Renal pelvis (tissue), 4 donors: ENCODE measurements around the gene RMI1. TPM values are rescaled to one million over a fixed set of nuclear protein-coding genes. Genes with fewer than 3 reads are reported as not detected.

Experiments used
- DNase-seq: peaks from one replicate; pipeline ENCODE4 v3.0.0-alpha.2; 2013
- polyA plus RNA-seq, 3 donors: library from polyadenylated mRNA; unstranded; fragments of 120-200 nt; gene quantifications; one replicate each; pipeline ENCODE4 v1.2.1, GENCODE V29; 2013; ENCODE audit not compliant: insufficient read length in 3 of 3

Gene RMI1
- polyA plus RNA-seq, 3 donors: 18.4 to 21.3 (median 21.2) TPM

DNA sequence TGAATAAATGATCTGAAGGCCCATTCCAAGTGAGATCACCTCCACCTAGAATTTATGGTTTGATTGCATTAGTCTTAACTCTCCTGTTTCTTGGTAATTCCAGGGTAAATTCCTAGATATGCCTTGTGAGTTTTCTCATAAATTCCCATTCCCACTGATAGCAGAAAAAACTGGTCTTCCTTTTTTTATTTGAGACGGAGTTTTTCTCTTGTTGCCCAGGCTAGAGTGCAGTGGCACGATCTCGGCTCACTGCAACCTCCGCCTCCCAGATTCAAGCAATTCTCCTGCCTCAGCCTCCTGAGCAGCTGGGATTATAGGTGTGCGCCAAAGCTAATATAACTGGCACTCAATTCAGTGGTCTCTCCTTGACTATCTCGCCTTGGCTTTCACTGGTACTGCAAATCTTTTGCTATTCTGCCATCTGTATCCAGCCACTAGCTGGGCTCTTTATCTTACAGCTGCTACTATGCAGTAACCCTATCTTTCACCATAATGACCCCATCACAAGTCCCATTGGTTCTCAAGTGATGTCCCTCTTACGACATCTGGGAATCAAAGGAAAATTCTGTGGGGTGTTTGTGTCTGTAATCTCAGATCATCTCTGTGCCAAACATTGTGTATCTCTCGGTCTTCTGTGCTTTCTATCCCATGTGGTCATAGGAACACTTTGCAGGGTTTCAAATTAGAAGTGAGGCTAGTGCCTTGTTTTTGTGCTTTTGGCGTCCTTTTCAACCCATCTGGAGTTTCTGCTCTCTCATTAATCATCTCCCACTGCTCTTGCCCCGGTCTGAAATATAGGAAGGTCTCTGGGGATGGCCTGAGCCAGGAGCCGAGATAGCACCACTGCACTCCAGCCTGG is 15.0 kb upstream of the RMI1 start:
- no peak for DNase-seq

DNA sequence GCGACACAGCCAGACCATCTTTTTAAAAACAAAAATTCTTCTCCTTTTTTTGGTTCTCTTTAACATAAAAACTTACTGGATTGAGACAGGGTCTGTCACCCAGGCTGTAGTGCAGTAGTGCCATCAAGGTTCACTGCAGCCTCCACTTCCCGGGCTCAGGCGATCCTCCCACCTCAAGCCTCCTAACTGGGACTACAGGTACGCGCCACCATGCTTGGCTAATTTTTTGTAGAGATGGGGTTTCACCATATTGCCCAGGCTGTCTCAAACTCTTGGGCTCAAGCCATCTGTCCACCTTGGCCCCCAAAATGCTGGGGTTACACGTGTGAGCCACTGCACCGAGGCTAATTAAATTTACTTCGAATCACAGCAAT is 14.4 kb upstream of the RMI1 start:
- no peak for DNase-seq

DNA sequence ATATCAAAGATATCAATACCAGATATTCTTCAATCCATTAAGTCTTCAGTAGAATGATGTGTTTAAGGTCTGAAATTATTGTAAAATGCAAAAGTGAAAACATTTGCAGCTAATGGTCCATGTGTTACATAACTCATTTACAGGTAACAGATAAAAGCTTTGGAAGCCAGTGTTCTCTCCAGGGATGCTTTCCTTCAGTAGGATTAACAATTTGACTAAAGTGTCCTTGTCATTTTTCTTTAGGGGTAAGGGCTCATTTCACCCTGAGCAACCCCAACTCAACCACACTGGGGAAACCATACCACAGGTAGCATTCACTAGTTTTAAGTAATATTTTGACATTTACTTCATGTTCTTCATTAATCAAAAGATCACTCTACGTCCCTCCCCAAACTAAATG is 13.5 kb upstream of the RMI1 start:
- no peak for DNase-seq

DNA sequence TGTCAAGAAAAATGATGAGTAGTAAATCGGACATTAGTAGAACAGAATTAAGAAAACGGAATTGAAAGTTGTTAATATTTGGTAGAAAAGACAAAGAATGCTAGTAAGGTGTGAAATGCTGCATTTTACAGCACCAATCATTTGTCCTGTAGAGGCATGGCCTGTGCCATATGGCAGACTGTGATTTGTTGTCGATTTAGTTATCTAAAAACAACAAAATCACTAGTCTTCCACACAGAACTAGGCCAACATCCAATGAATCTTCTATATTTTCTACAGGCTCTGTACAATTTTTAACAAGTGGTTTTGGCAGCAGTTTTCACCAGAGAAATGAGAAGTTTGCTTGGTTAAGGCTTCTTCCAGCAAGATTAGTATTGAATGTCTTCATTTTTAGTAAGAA is 11.0 kb upstream of the RMI1 start:
- no peak for DNase-seq

DNA sequence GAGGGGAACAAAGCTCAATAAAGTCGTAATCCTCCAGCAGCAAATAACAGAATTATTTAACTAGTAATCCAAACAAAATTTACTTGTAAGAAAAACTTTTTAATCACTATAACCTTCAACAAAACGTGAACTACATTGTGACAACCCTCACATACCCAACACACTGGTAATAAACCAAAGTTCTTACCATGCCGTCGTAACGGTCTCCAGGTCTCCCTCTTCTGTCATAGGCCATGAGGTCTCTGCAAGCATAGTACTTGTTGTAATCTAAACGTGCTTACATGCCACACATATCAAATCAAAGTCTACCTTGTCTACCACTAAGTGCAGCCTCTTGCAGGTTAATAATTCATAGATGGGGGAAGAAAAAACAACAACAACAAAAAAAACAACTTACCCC is 9.1 kb upstream of the RMI1 start:
- DNase-seq: no peak

DNA sequence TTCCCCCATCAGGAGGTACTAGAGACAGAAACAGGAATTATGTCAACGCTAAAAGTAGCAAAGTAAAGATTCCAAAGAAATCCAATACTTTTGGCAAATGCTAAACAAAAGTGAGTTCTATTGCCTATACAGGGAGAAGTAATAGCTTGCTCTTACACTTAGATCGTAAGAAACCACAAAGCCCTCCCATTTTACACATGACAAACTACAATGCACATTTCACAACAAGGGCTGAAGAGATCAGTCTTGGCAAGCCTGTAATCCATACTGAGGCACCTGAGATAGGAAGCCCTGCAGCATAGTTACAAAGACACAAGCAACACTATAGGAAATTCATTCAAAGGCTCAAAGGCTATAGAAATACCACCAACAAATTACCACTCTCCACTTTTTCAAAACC is 8.3 kb upstream of the RMI1 start:
- no peak for DNase-seq

DNA sequence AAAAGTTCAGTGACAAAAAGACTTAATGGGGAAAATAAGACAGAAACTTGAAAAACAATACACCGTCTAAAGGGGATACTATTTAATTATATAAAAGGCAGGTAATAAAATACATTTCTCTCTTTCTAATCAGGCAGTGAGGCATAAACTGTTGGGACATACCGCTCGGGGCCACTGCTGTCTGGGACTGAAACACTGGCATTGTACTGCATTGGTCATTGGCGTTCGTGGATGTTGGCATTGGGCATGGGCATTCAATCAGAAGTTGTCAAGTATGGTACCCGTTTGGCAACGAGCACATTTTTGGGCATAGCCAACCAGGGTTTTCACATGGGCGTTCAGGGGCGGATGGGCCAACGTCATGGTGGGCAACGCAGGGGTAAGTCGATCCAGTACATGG is 5.3 kb upstream of the RMI1 start:
- no peak for DNase-seq

DNA sequence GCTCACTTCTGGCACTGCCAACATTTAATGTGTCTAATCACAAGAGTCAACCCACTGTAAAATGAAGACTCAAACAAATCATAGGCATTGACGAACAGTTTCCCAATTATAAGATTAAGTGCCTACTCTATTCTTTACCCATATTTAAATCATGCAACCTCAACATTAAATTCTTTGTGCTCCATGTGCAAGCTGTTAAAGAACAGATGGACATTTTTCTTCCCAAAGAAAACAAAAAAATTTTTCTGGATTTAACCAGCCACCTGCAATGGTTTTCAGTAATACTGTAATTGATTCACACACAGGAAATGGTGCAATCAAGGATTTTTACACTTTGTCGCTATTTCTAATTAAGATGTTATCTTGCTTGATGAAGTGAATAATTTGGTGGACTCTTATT is 4.2 kb upstream of the RMI1 start:
- no peak for DNase-seq

DNA sequence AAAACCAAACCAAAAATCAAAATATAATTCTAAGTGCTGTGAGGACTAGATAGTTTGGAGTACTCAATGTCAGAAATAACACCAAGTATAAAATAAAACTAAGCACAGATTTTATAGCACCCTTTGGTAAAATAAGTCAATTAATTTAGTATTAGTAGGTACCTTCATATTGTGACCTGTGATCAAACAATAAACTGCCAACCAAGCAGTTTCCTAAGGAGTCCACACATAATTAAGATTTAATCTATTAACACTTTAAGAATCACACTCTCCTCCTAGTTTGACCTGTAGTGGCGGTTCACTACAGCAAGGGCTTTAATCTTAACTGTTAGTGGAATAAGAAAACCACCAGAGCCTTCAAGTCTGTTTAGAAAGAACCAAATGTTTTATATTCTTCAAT is 3.4 kb upstream of the RMI1 start:
- DNase-seq: no peak

DNA sequence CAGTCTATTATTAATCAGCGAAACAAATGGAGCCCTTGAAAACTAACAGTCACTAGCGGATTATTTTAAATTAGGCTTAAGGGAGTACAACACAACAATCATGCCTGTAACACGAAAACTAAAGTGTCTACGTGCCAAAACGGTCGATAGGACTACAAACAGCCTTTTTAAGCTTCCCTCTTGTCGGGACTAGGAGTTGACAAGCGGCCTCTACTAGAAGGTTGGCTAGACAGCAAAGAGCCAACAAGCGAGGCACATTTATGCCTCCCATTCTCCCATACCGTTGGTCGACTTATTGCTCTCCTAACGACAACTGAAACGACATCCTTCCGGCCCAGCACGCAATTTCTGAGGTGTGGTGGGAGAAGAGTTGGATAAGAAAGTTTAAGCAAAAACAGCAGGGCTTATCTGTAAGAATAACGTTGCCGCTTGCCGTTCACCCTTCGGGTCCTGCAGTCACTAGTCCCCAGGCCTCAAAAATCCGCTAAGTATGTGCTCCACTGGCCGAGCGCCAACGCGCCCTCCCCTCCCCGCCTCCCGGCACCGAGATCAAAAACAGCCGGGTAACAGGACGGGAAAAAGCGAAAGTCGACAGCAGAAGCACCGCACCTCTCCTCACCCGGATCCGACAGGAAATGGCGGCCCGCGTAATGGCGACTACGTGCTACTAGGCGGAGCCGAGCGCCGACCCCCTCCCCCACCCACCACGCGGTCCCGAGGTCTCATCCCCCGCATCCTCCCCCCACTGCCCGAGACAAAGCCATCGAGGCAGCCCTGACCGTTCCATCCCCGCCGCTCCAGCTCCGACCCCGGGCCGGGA is 1.4 kb upstream of the RMI1 start:
- peak; percentile 79 for DNase-seq

DNA sequence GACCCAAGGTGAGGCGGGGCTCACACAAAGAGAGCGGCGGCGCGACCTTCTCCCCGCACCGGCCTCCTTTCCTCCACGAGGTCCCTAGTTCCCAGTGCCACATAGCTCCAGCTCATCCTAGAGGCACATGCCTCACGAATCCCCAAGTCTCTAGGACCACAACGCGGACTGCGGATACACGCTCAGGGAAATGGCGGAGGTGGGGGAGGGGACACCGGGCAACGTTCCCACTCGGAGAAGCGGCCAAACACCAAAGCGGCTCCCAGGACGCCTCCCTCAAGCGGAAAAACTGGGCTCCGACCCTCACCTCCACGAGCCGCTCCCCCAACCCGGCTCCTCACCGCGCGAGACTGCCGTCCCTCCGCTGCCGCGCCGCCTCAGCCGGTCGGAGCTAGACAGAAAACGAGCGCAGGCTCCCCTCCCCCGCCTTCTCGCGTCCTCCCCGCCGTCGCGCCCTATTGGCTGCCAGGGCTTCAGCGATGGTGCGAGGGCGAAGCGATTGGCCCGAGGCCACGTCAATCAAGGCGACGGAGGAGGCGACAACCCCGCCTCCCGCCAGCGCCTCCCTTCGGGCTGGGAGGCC is 702 bp upstream of the RMI1 start, which contains the start of gene HNRNPK:
HNRNPK (minus strand) TSS at position 404 of the 583 bp plus-strand sequence. CDS start 1,963 bp downstream, outside the sequence.
- DNase-seq: peak; percentile 98

DNA sequence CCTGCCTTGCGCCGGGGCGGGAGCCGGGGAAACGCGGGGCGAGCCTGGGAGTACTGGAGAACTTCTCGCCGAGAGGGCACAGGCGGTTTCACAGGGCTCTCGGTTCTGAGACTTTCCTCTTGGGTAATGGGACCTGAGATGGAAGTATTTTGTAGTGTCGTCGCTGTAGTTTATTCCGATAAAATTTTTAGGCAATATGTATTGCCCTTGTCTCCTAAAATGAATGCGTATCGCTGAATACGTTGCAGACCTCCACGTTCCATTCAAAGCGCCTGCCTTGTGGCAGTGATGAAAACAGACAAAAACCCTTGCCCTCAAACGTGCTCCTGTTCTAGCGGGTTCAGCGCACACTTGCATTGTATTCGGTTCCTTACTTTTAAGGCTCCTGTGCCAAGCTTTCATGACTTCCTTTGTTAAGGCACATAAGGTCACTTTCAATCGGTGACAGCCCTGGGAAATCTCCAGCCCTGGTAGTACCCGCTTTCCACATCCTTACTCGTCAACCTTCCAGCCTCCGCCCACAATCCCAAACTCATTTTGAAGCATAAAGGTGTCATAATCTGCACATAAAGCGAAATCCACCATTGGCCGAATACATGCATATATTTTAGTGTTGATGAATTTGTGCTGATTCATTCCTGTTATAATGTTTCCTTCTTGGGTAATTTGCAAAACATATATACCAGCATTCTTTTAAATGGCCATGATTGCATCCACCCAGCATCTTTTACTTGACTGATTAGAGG is 694 bp downstream of the RMI1 start:
- peak; percentile 62 for DNase-seq

DNA sequence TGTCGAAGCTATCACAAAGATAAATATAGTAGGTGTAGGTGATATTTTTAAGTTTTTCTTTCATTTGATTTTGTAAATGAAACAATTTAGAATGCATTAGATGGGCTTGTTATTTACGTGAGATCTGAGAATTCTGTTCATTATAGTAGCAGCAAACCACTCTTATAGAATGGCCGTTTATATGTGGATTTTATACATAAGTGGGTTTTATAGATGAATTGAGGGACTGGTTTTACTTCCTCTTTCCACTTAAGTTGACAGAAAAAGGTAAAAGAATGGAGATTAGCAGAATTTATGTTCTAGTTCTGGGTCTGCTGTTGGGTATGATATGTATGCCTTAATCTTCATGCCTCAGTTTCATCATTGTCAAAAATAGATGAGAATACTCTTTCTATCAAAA is 5.6 kb downstream of the RMI1 start:
- DNase-seq: no peak

DNA sequence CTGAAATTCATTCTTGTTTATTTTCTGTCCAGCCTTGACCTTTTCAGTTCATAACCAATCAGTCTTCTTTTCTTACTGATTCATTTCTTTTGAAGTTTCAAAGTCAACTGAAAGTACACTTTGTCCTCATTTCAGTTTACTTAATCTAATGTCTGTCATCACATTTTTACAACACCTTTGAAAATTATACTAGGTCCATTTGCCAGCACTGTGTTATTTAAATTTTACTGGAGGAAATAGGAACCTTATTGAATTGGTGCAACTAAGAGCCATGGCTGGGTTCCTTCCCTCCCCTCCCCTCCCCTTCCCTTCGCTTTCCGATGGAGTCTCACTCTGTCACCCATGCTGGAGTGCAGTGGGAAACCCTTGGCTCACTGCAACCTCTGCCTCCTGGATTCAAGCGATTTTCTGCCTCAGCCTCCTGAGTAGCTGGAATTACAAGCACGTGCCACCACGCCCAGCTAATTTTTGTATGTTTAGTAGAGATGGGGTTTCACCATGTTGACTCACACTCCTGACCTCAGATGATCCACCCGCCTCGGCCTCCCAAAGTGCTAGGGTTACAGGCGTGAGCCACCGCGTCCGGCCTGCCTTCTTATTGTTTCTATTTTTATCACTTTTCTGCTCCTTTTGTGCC is 6.3 kb downstream of the RMI1 start:
- no peak for DNase-seq

DNA sequence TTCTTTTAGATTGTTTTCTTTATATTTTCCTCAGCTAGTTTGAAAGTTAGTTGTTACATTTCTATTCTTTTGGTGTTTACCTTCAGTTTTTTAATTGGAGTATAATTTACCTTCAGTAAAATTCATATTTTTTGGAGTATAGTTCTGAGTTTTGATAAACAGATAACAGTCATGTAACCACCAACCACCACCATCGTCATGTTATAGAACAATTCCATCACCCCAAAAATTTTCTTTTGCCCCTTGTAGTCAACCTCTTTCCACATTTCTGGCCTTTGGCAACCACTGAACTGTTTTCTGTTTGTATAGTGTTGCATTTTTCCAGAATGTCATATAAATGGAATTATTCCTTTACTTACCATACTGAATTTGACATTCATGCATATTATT is 6.8 kb downstream of the RMI1 start:
- DNase-seq: no peak

DNA sequence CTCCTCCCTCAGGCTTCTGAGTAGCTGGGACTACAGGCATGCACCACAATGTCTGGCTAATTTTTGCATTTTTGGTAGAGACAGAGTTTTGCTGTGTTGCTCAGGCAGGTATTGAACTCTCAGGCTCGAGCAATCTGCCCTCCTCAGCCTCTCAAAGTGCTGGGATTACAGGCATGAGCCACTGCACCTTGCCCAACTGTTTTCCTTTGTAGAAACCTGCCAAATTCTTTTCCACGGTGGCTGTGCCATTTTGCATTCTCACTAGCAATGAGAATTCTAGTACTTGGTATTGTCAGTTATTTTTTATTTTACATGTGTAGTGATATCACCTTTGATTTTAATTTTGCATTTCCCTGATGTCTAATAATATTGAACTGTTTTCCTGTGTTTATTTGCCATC is 7.8 kb downstream of the RMI1 start:
- no peak for DNase-seq

DNA sequence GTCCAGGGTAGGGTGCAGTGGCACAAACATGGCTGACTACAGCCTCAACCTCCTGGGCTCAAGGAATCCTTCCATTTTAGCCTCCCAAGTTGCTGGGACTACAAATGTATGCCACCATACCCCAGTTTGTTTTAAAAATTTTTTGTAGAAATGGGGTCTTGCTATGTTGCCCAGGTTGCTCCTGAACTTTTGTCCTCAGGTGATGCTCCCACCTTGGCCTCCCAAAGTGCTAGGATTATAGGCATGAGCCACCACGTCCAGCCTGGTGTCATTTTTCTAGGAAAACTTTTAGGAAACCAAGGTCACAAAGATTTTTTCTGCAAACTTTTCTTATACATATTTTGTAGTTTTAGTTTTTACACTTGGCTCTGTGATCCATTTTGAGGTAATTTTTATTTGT is 10.8 kb downstream of the RMI1 start:
- DNase-seq: no peak

DNA sequence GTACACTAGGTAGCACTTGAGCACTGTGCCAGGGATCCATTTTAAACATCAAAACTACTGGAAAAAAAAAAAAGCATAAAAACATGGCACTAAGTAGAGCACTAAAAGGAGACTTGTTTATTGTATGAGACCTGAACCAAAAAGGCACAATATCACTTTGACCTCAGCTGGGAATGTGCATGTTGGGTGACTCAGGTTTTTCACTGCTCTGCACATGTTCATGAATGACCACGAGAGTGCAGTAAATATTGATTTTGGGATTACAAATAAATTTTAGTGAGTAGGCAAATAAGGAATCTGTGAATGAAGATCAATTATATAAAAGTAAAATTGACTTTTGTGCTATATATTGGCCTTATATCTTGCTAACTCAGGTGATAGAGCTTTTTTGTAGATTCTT is 11.8 kb downstream of the RMI1 start:
- no peak for DNase-seq

DNA sequence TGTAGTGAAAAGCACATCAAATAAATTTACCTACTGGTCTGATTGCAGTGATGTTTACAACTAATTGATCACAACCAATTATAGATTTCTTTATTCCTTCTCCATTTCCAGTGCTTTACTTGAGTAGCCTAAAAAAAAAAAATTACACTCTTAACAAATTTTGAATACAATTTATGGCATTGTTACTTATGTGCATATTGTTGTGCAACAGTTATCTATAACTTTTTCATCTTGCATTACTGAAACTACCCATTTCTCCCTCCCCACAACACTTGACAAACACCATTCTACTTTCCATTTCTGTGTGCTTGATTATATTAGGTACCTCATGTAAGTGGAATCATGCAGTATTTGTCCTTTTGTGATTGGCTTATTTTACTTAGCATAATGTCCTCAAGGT is 12.3 kb downstream of the RMI1 start:
- no peak for DNase-seq

DNA sequence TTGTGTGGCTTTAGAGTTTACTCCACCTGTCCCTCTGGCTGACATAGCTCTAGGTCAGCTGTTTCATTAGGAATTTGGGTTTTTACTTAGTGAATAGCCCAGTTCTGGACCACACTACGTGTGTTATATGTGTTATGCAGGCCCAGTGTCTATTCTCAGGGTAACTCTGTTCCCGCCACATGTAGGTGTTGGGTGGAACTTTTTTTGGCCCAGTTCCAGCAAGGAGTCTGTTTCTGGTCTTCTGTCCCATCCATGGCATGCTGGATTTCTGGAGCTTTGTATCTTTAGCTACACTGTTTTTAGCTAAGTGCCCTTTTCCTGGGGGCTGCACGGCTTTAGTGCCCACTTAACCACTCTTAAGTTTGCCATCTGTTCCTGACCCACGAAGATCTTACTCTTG is 15.5 kb downstream of the RMI1 start:
- no peak for DNase-seq

DNA sequence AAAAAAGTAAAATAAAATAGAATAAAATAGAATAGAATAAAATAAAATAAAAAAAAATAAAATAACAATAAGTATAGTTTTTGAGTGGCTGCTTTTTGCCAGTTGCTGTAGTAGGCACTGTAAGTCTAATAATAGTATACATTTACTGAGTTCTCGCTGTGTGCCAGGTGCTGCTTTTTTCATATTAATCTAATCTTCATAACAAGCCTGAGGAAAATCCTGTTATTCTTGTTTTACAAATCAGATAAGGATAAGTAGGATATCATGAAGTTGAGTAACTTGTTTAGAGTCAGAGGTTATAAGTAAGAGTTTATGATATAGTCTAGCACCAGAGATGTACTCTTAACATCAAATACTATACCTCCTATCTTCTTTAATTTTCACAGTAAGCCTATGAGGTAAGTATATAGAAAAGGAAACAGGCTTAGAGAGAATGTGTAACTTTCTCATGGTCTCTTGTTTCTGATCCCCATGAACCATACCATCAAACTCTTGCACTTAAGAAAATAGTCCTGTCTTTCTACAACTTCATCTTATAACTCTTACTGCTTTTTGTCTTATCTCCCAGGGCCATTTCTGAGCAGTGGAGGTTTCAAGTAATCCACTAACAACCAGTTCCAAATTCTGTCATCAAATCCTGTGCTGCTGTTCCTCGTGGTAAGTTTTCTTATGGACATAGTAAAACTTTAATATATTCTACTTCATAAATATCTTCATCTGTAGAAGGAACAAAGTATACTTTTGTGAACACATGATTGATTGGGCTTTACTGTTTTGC is 18.7 kb downstream of the RMI1 start:
- no peak for DNase-seq
